HG03103 (cell line): ENCODE measurements around the gene ALPK3.

Experiments used
- ATAC-seq: cut with Tn5 transposase; IDR thresholded peaks from one replicate; pipeline ENCODE4 v1.9.1; 2021; ENCODE audit warnings: low read depth; ENCODE audit not compliant: unreplicated experiment

ALPK3 gene

GRCh38 chr15:84913360-84913723 lies 96.2 kb downstream of the ALPK3 start:
- no peak for ATAC-seq

- no peak for ATAC-seq
These were observed 97.2 kb downstream of the ALPK3 start for GRCh38 chr15:84914351-84914750.

- ATAC-seq: peak; percentile 96
These were observed 97.9 kb downstream of the ALPK3 start for GRCh38 chr15:84914909-84915605.

- ATAC-seq: no peak
These were observed 98.4 kb downstream of the ALPK3 start for GRCh38 chr15:84915606-84915958.

- no peak for ATAC-seq
These were observed 100.3 kb downstream of the ALPK3 start for GRCh38 chr15:84917452-84917851.

- no peak for ATAC-seq
These were observed 102.0 kb downstream of the ALPK3 start for GRCh38 chr15:84919106-84919667.

GRCh38 chr15:84921121-84921520 lies 104.0 kb downstream of the ALPK3 start:
- no peak for ATAC-seq

GRCh38 chr15:84922530-84922929 lies 105.4 kb downstream of the ALPK3 start:
- ATAC-seq: no peak
